GM18909 (cell line): Measurements from ENCODE around the gene NBPF10.
"Not testable (repeated sequence)": the region's sequence is repeated elsewhere in the genome, so short reads cannot be mapped to it uniquely, and the experiment has no call there.

Experiments
- ATAC-seq: cut with Tn5 transposase; IDR thresholded peaks from one replicate; pipeline ENCODE4 v1.9.1; 2021; ENCODE audit warnings: mild to moderate bottlenecking; ENCODE audit not compliant: unreplicated experiment, poor library complexity

NBPF10 gene, protein sequence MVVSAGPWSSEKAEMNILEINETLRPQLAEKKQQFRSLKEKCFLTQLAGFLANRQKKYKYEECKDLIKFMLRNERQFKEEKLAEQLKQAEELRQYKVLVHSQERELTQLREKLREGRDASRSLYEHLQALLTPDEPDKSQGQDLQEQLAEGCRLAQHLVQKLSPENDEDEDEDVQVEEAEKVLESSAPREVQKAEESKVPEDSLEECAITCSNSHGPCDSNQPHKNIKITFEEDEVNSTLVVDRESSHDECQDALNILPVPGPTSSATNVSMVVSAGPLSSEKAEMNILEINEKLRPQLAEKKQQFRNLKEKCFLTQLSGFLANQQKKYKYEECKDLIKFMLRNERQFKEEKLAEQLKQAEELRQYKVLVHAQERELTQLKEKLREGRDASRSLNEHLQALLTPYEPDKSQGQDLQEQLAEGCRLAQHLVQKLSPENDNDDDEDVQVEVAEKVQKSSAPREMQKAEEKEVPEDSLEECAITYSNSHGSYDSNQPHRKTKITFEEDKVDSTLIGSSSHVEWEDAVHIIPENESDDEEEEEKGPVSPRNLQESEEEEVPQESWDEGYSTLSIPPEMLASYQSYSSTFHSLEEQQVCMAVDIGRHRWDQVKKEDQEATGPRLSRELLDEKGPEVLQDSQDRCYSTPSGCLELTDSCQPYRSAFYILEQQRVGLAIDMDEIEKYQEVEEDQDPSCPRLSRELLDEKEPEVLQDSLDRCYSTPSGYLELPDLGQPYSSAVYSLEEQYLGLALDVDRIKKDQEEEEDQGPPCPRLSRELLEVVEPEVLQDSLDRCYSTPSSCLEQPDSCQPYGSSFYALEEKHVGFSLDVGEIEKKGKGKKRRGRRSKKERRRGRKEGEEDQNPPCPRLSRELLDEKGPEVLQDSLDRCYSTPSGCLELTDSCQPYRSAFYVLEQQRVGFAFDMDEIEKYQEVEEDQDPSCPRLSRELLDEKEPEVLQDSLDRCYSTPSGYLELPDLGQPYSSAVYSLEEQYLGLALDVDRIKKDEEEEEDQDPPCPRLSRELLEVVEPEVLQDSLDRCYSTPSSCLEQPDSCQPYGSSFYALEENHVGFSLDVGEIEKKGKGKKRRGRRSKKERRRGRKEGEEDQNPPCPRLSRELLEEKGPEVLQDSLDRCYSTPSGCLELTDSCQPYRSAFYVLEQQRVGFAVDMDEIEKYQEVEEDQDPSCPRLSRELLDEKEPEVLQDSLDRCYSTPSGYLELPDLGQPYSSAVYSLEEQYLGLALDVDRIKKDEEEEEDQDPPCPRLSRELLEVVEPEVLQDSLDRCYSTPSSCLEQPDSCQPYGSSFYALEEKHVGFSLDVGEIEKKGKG (N-terminal part only)

GRCh38 chr1:146144465-146144864 is at the start of gene NBPF10:
NBPF10 (minus strand) TSS chr1:146144804; CDS start chr1:146144769, 35 bp downstream.
- not testable (repeated sequence) for ATAC-seq

- not testable (repeated sequence) for ATAC-seq
These were observed 29.9 kb upstream of the NBPF10 start for GRCh38 chr1:146174531-146174930.

DNA sequence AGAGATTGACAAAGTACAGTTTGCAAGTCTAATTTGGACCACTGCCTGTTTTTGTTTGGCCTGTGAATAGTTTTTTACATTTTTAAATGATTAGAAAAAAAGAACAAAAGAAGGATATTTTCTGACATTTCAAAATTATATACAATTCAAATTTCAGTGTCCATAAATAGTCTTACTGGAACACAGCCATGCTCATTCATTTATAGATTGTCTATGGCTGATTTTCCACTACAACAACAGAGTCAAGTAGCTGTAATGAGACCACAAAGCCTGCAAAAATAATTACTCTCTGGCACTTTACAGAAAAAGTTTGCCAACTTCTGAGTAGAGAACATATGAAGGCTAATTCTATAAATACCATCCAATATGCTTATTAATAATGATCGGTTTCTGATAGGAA is 23.1 kb upstream of the NBPF10 start:
- not testable (repeated sequence) for ATAC-seq

GRCh38 chr1:146167273-146167672 is 22.7 kb upstream of the NBPF10 start:
- ATAC-seq = not testable (repeated sequence)
